Vagina (tissue), 2 donors: ENCODE results near the gene WDR17. TPM values are rescaled to one million over a fixed set of nuclear protein-coding genes. Genes with fewer than 3 reads are reported as not detected.

Experiments used
- DNase-seq, 2 donors: peaks; one replicate each; pipeline ENCODE4 v3.0.0-alpha.2; 2017; ENCODE audit errors: extremely low spot score in 2 of 2
- H3K27ac ChIP-seq: fragments of 200-600 bp; sonication (generic); one replicate; pipeline ENCODE4 v1.5.1; 2019
- H3K27me3 ChIP-seq: fragments of 200-600 bp; sonication (generic); one replicate; pipeline ENCODE4 v1.5.1; 2019
- H3K36me3 ChIP-seq, 2 donors: fragments of 200-600 bp; sonication (generic); one replicate each; pipeline ENCODE4 v1.5.1; 2017 to 2019
- H3K4me1 ChIP-seq: fragments of 200-600 bp; sonication (generic); one replicate; pipeline ENCODE4 v1.5.1; 2019
- H3K4me3 ChIP-seq, 2 donors: fragments of 200-600 bp; sonication (generic); 1 replicate in 1 of 2; 2 replicates in 1 of 2; pipeline ENCODE4 v1.5.1; 2016 to 2019
- H3K9me3 ChIP-seq: fragments of 200-600 bp; sonication (generic); one replicate; pipeline ENCODE4 v1.5.1; 2019
- POLR2A ChIP-seq, 2 donors: fragments of 450-650 bp; IDR thresholded peaks; one replicate each; pipeline ENCODE4 v1.6.1; 2017; ENCODE audit warnings: antibody characterized with exemption in 2 of 2, mild to moderate bottlenecking in 2 of 2, moderate library complexity in 2 of 2
- POLR2AphosphoS5 ChIP-seq, 2 donors: sonication (generic); formaldehyde crosslinking; IDR thresholded peaks; one replicate each; pipeline ENCODE4 v1.9.0; 2017; ENCODE audit warnings: antibody characterized with exemption in 2 of 2, mild to moderate bottlenecking in 2 of 2, low read depth in 1 of 2; ENCODE audit not compliant: insufficient read depth in 1 of 2
- intact Hi-C: fragments of 100-400 bp; cut with DNase I; formaldehyde crosslinking; loops from one replicate; pipeline ENCODE4 v1.15.1; 2023
- small RNA-seq: library from RNA; depleted of rRNA; stranded (forward); fragments of <200 nt; gene quantifications from one replicate; pipeline ENCODE3, GENCODE V24; 2016
- total RNA-seq: library from RNA; depleted of rRNA; stranded (reverse); fragments of >200 nt; gene quantifications from one replicate; pipeline ENCODE4 v1.2.3, GENCODE V29; 2016
- TF ChIP-seq, protein P1 (sequence below), 3 experiments: fragments of 450-650 bp in 2 of 3; fragments of 200-600 bp in 1 of 3; sonication (generic) in 1 of 3; IDR thresholded peaks; one replicate each; pipeline ENCODE4 v1.5.1; 2017 to 2019; ENCODE audit warnings: antibody characterized with exemption in 3 of 3, mild to moderate bottlenecking in 2 of 3, moderate library complexity in 2 of 3

WDR17 gene
- total RNA-seq, 1 donor from 2014 or later: 2.0 TPM

DNA sequence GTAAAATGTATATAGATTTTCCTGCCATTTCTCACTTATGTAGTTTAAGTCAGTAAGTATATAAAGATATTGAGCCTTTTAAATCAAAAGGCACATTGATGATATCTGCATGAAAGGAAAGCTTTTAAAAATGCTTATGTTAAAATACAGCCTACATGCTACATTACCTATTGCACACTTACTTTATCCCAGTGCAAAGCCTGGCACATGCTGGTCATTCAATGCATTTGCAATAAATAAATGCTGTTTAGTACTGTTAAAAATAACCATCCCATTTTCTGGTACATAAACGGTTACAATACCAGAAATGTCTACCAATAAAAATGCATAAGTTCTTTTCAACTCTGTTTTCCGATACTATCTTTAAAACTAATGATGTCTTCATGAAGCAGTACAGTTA, 151.9 kb downstream of the WDR17 start:
- no peaks in the 10 kb centered on the region for H3K9me3 ChIP-seq

DNA sequence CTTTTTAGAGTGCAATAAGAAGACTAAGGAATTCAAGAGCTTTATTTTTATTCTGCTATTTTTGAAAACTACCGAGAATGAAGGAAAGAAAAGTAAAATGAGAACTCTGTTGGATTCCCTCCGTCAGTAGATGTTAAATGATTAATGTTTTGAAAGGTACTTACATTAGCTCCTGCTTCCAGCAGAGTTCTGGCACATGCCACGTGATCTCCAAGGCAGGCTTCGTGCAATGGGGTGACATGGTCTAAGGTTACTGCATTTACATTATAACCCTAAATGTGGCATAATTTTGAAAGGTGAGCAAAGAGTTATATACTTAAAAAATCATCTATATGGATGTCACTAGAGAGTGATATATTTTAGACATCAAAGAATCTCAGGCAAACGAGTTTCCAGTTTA, 156.5 kb downstream of the WDR17 start:
- TF ChIP-seq, protein P1, sequence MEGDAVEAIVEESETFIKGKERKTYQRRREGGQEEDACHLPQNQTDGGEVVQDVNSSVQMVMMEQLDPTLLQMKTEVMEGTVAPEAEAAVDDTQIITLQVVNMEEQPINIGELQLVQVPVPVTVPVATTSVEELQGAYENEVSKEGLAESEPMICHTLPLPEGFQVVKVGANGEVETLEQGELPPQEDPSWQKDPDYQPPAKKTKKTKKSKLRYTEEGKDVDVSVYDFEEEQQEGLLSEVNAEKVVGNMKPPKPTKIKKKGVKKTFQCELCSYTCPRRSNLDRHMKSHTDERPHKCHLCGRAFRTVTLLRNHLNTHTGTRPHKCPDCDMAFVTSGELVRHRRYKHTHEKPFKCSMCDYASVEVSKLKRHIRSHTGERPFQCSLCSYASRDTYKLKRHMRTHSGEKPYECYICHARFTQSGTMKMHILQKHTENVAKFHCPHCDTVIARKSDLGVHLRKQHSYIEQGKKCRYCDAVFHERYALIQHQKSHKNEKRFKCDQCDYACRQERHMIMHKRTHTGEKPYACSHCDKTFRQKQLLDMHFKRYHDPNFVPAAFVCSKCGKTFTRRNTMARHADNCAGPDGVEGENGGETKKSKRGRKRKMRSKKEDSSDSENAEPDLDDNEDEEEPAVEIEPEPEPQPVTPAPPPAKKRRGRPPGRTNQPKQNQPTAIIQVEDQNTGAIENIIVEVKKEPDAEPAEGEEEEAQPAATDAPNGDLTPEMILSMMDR (IDR thresholded peaks at IDR 0.05): no peak
- no peak for TF ChIP-seq POLR2AphosphoS5 (IDR thresholded peaks at IDR 0.05; ENCODE audit: insufficient read depth in 1 of 2, low read depth in 1 of 2)
- no peak for TF ChIP-seq POLR2A (IDR thresholded peaks at IDR 0.05)
- Histone ChIP-seq H3K9me3 (no peaks in the 10 kb centered on the region), H3K27me3 (no peaks in the 10 kb centered on the region), H3K4me3 (no peak overlapping the region), H3K36me3 (no peaks in the 10 kb centered on the region), H3K27ac (no peak overlapping the region), H3K4me1 (no peaks in the 10 kb centered on the region)
- no peak for DNase-seq
- intact Hi-C loops: no loop called here

More for the DNA sequence above, 151.9 kb downstream of the WDR17 start:
- Histone ChIP-seq H3K36me3 (no peaks in the 10 kb centered on the region), H3K27ac (no peak overlapping the region), H3K4me3 (no peak overlapping the region), H3K4me1 (no peaks in the 10 kb centered on the region), H3K27me3 (no peaks in the 10 kb centered on the region)
- DNase-seq: no peak
- intact Hi-C loops: no loop called here
- TF ChIP-seq, protein P1 (IDR thresholded peaks at IDR 0.05): no peak

DNA sequence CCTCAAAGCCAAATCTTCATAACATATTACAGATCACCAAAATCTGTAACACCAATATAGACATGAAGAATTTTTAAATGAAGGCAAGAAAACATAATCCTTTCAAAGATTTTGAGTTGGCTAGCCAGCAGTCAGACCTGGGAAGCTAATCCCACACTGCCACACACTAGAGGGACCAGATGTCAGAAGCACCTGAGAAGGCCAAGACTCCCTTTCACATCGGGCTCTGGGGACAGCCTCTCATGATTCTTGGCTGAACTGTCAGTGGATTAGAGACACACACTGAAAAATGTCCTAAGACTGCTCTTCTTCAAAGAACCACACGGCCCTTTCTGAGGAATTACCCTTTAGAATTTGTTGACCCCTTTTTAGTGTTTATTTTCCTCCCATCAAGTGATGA, 157.9 kb downstream of the WDR17 start:
- no peaks in the 10 kb centered on the region for H3K4me1 ChIP-seq
- no peak for DNase-seq
- TF ChIP-seq POLR2AphosphoS5 (IDR thresholded peaks at IDR 0.05; ENCODE audit: insufficient read depth in 1 of 2, low read depth in 1 of 2) (no peak), POLR2A (IDR thresholded peaks at IDR 0.05) (no peak)
- TF ChIP-seq, protein P1 (IDR thresholded peaks at IDR 0.05): no peak
- intact Hi-C loops: no loop called here
- H3K27me3 ChIP-seq: no peaks in the 10 kb centered on the region
- H3K4me3 ChIP-seq: no peak overlapping the region
- no peaks in the 10 kb centered on the region for H3K36me3 ChIP-seq
- H3K27ac ChIP-seq: no peak overlapping the region
- H3K9me3 ChIP-seq: no peaks in the 10 kb centered on the region

DNA sequence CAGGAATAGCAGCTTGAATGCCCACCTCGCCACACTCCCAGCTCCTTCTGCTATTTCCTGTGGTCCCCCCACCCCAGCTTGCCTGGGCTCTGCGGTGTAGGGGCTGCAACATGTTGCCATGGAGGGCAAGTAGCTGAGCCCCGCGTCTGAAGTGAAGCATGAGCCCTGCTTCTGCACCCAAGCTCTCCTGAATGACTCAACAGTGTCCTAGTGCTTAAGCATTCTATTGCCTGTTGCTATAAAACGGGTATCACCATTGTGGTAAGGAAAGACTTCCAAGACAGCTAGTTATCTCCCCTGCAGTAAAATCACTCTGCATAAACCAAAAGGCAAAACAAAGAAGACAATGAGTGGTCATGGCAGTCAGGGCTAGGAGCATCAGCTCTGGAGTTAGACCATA, 161.1 kb downstream of the WDR17 start:
- no peak overlapping the region for H3K4me3 ChIP-seq
- no peaks in the 10 kb centered on the region for H3K4me1 ChIP-seq
- no peak for DNase-seq
- no peaks in the 10 kb centered on the region for H3K27me3 ChIP-seq
- TF ChIP-seq POLR2A (IDR thresholded peaks at IDR 0.05): no peak
- no peak for TF ChIP-seq POLR2AphosphoS5 (IDR thresholded peaks at IDR 0.05; ENCODE audit: insufficient read depth in 1 of 2, low read depth in 1 of 2)
- TF ChIP-seq, protein P1 (IDR thresholded peaks at IDR 0.05): no peak
- H3K9me3 ChIP-seq: no peaks in the 10 kb centered on the region
- no peak overlapping the region for H3K27ac ChIP-seq
- intact Hi-C loops: no loop called here
- no peaks in the 10 kb centered on the region for H3K36me3 ChIP-seq

DNA sequence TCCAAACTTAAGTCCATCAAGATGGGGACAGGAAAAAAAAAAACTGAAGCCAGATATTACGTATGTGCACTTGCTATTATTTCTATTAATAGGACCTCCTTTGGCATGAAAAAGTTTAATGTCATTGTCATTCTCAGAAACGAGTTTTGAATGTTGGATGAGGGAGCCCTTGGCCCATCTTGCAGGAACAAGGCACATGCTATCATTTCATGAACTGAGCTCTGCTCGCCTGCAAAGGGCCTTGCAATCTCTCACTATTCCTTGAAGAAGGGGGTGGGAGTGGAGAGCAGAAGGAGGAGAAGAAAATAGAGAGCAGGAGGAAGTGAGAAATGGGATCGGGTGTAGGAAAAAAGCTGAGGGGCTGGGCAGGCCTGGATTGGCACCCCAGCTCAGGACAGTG, 164.0 kb downstream of the WDR17 start:
- no peaks in the 10 kb centered on the region for H3K9me3 ChIP-seq
- no peaks in the 10 kb centered on the region for H3K36me3 ChIP-seq
- no peaks in the 10 kb centered on the region for H3K4me1 ChIP-seq
- no peaks in the 10 kb centered on the region for H3K27me3 ChIP-seq
- H3K4me3 ChIP-seq: no peak overlapping the region
- intact Hi-C loops: no loop called here
- no peak for DNase-seq
- no peak for TF ChIP-seq POLR2AphosphoS5 (IDR thresholded peaks at IDR 0.05; ENCODE audit: insufficient read depth in 1 of 2, low read depth in 1 of 2)
- no peak for TF ChIP-seq POLR2A (IDR thresholded peaks at IDR 0.05)
- TF ChIP-seq, protein P1 (IDR thresholded peaks at IDR 0.05): no peak
- H3K27ac ChIP-seq: no peak overlapping the region

Small RNA genes within 50 kb of the gene (small RNA-seq; reads per million reads assigned to genes)
- not detected for gene RF00432

Other genes with a start within 250 kb of the WDR17 start
- not detected for gene SPATA4, start 129.7 kb downstream of the WDR17 start, total RNA-seq
- 5.9 TPM for gene ASB5, start 203.4 kb downstream of the WDR17 start, total RNA-seq